WTC11 (cell line): Measurements from ENCODE around the gene NANP. TPM values are rescaled to one million over a fixed set of nuclear protein-coding genes. Genes with fewer than 3 reads are reported as not detected.

Experiments
- ATAC-seq: fragments of 200-7000 bp; cut with Tn5 transposase; 2 replicates; pipeline ENCODE4 v1.10.0; 2021; ENCODE audit warnings: mild to moderate bottlenecking, moderate library complexity
- CTCF ChIA-PET: fragments of 300-600 bp; sonication (Branson Sonifier 250); formaldehyde crosslinking; loops from one replicate; lab custom pipeline; 2021; ENCODE audit warnings: antibody characterized with exemption; lab: Charles Lee
- POLR2A ChIA-PET: fragments of 350-600 bp; sonication (Branson Sonifier 250); formaldehyde crosslinking; loops from one replicate; lab custom pipeline; 2021; ENCODE audit warnings: antibody characterized with exemption; lab: Charles Lee
- DNase-seq: peaks from one replicate; pipeline ENCODE4 v3.0.0; 2021; ENCODE audit warnings: low spot score
- H3K27ac Mint-ChIP-seq: 2 replicates; pipeline ENCODE4 v1.8.0; 2021; ENCODE audit warnings: mixed read lengths
- H3K27me3 Mint-ChIP-seq: 2 replicates; pipeline ENCODE4 v1.8.0; 2021; ENCODE audit warnings: low read depth, mild to moderate bottlenecking, moderate library complexity, mixed read lengths
- H3K36me3 Mint-ChIP-seq: 2 replicates; pipeline ENCODE4 v1.8.0; 2021; ENCODE audit warnings: mixed read lengths
- H3K4me1 Mint-ChIP-seq: 2 replicates; pipeline ENCODE4 v1.8.0; 2022; ENCODE audit warnings: mixed read lengths
- H3K4me3 Mint-ChIP-seq: 2 replicates; pipeline ENCODE4 v1.8.0; 2021; ENCODE audit warnings: mild to moderate bottlenecking, moderate library complexity, mixed read lengths
- H3K9me3 Mint-ChIP-seq: 2 replicates; pipeline ENCODE4 v1.8.0; 2021; ENCODE audit warnings: mixed read lengths
- GRHL2 ChIP-seq: fragments of 250-450 bp; sonication (Bioruptor Pico); IDR thresholded peaks from 2 replicates; pipeline ENCODE4 v1.8.0; 2022; ENCODE audit warnings: mild to moderate bottlenecking, moderate library complexity; ENCODE audit not compliant: insufficient replicate concordance, severe bottlenecking
- JUN ChIP-seq: sonication (generic); formaldehyde crosslinking; IDR thresholded peaks from 2 replicates; pipeline ENCODE4 v1.8.0; 2023; ENCODE audit warnings: mild to moderate bottlenecking, missing genetic modification reagents
- NR2C2 ChIP-seq: sonication (generic); formaldehyde crosslinking; IDR thresholded peaks from 2 replicates; pipeline ENCODE4 v1.8.0; 2022; ENCODE audit warnings: mild to moderate bottlenecking, missing genetic modification reagents
- OVOL2 ChIP-seq: fragments of 250-450 bp; sonication (Bioruptor Pico); IDR thresholded peaks from 2 replicates; pipeline ENCODE4 v1.9.0; 2021; ENCODE audit warnings: mild to moderate bottlenecking, borderline replicate concordance
- SOX15 ChIP-seq: fragments of 250-450 bp; sonication (Bioruptor Pico); IDR thresholded peaks from 2 replicates; pipeline ENCODE4 v1.9.0; 2021; ENCODE audit warnings: mild to moderate bottlenecking
- SP1 ChIP-seq: sonication (generic); formaldehyde crosslinking; conservative IDR thresholded peaks from 2 replicates; pipeline ENCODE4 v1.8.1; 2022; ENCODE audit warnings: missing genetic modification reagents
- ZNF121 ChIP-seq: sonication (generic); formaldehyde crosslinking; IDR thresholded peaks from 2 replicates; pipeline ENCODE4 v1.8.0; 2023; ENCODE audit warnings: missing genetic modification reagents
- ZNF138 ChIP-seq: sonication (generic); formaldehyde crosslinking; conservative IDR thresholded peaks from 2 replicates; pipeline ENCODE4 v1.8.1; 2022; ENCODE audit warnings: mild to moderate bottlenecking, moderate library complexity, missing genetic modification reagents
- ZNF423 ChIP-seq: fragments of 250-450 bp; sonication (Bioruptor Pico); IDR thresholded peaks from 2 replicates; pipeline ENCODE4 v2.1.2; 2022; ENCODE audit warnings: mild to moderate bottlenecking, moderate library complexity
- total RNA-seq: library from RNA; stranded (reverse); gene quantifications from 3 replicates; pipeline ENCODE4 v1.2.3, GENCODE V29; 2021
- TF ChIP-seq, protein P1 (sequence below): fragments of 250-450 bp; sonication (Bioruptor Pico); IDR thresholded peaks from 2 replicates; pipeline ENCODE4 v1.9.0; 2021; ENCODE audit warnings: mild to moderate bottlenecking, borderline replicate concordance
- TF ChIP-seq, protein P2 (sequence below): sonication (generic); formaldehyde crosslinking; IDR thresholded peaks from 2 replicates; pipeline ENCODE4 v1.8.1; 2022; ENCODE audit warnings: mild to moderate bottlenecking, moderate library complexity, missing genetic modification reagents
- TF ChIP-seq, protein P3 (sequence below): fragments of 250-450 bp; sonication (Bioruptor Pico); IDR thresholded peaks from 2 replicates; pipeline ENCODE4 v2.1.2; 2022; ENCODE audit warnings: mild to moderate bottlenecking, moderate library complexity
- TF ChIP-seq, protein P4 (sequence below): sonication (generic); formaldehyde crosslinking; IDR thresholded peaks from 2 replicates; pipeline ENCODE4 v1.8.1; 2022; ENCODE audit warnings: low read depth, mild to moderate bottlenecking, moderate library complexity, missing genetic modification reagents, borderline replicate concordance
- TF ChIP-seq, protein P5 (sequence below): sonication (generic); formaldehyde crosslinking; conservative IDR thresholded peaks from 2 replicates; pipeline ENCODE4 v1.8.1; 2023; ENCODE audit warnings: mild to moderate bottlenecking, low read depth, missing genetic modification reagents, moderate library complexity
- TF ChIP-seq, protein P6 (sequence below): sonication (generic); formaldehyde crosslinking; conservative IDR thresholded peaks from 2 replicates; pipeline ENCODE4 v1.8.1; 2022; ENCODE audit warnings: mild to moderate bottlenecking, missing genetic modification reagents
- TF ChIP-seq, protein P7 (sequence below): sonication (generic); formaldehyde crosslinking; IDR thresholded peaks from 2 replicates; pipeline ENCODE4 v1.8.1; 2023; ENCODE audit warnings: mild to moderate bottlenecking, missing genetic modification reagents, borderline replicate concordance
- TF ChIP-seq, protein P8 (sequence below): fragments of 200-600 bp; IDR thresholded peaks from 2 replicates; pipeline ENCODE4 v1.8.0; 2022; ENCODE audit warnings: antibody characterized with exemption
- TF ChIP-seq, protein P9 (sequence below): sonication (generic); formaldehyde crosslinking; IDR thresholded peaks from 2 replicates; pipeline ENCODE4 v1.8.0; 2022; ENCODE audit warnings: mild to moderate bottlenecking, missing genetic modification reagents

The NANP gene
- total RNA-seq, 1 experiment from 2014 or later, result 4.8 TPM

DNA sequence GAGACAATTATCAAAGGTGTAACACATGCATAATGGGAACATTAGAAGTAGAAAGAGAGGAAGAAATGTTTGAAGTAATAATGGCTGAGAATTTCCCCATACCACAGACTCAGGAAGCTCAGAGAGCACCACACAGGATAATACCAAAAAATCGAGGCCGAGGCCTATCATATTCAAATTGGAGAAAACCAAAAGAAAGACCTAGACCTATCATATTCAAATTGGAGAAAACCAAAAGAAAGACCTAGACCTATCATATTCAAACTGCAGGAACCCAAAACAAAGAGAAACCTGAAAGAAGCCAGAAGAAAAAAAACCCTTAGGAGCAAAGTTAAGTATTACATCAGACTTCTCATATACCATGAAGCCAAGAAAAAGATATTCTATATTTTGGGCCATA, 56.5 kb downstream of the NANP start (continued):
- TF ChIP-seq, protein P1, sequence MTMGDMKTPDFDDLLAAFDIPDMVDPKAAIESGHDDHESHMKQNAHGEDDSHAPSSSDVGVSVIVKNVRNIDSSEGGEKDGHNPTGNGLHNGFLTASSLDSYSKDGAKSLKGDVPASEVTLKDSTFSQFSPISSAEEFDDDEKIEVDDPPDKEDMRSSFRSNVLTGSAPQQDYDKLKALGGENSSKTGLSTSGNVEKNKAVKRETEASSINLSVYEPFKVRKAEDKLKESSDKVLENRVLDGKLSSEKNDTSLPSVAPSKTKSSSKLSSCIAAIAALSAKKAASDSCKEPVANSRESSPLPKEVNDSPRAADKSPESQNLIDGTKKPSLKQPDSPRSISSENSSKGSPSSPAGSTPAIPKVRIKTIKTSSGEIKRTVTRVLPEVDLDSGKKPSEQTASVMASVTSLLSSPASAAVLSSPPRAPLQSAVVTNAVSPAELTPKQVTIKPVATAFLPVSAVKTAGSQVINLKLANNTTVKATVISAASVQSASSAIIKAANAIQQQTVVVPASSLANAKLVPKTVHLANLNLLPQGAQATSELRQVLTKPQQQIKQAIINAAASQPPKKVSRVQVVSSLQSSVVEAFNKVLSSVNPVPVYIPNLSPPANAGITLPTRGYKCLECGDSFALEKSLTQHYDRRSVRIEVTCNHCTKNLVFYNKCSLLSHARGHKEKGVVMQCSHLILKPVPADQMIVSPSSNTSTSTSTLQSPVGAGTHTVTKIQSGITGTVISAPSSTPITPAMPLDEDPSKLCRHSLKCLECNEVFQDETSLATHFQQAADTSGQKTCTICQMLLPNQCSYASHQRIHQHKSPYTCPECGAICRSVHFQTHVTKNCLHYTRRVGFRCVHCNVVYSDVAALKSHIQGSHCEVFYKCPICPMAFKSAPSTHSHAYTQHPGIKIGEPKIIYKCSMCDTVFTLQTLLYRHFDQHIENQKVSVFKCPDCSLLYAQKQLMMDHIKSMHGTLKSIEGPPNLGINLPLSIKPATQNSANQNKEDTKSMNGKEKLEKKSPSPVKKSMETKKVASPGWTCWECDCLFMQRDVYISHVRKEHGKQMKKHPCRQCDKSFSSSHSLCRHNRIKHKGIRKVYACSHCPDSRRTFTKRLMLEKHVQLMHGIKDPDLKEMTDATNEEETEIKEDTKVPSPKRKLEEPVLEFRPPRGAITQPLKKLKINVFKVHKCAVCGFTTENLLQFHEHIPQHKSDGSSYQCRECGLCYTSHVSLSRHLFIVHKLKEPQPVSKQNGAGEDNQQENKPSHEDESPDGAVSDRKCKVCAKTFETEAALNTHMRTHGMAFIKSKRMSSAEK (CRISPR knock-in tag), result no peak
- TF ChIP-seq NR2C2 (CRISPR knock-in tag) (no peak), SOX15 (CRISPR knock-in tag) (no peak)
- TF ChIP-seq, protein P2, sequence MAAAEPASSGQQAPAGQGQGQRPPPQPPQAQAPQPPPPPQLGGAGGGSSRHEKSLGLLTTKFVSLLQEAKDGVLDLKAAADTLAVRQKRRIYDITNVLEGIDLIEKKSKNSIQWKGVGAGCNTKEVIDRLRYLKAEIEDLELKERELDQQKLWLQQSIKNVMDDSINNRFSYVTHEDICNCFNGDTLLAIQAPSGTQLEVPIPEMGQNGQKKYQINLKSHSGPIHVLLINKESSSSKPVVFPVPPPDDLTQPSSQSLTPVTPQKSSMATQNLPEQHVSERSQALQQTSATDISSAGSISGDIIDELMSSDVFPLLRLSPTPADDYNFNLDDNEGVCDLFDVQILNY, result no peak

DNA sequence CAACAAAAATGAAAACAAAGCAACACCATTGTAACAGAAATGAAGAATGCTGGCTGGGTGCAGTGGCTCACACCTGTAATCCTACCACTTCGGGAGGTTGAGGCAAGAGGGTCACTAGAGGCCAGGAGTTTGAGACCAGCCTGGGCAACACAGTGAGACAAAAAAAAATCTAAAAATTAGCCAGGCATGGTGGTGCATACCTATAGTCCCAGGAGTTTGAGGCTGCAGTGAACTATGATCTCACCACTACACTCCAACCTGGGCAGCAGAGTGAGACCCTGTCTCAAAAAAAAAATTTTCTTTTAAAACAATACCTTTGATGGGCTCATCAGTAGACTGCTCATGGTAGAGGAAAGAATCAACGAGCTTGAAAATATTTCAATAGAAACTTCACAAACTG, 57.0 kb downstream of the NANP start:
- H3K27me3 Mint-ChIP-seq, result no peaks in the 10 kb centered on the region
- ATAC-seq, result no peak
- ChIA-PET CTCF (interaction anchor here (1.3 kb wide), 2 partner anchors 26 to 96 kb away, joined by 3 to 4 read pairs; no protein-coding TSS in a partner anchor), POLR2A (no interaction called here)
- peaks cover 23% of the 10 kb centered on the region for H3K36me3 Mint-ChIP-seq
- H3K4me1 Mint-ChIP-seq, result peaks cover 26% of the 10 kb centered on the region
- no peak overlapping the region for H3K4me3 Mint-ChIP-seq
- DNase-seq, result no peak
- H3K9me3 Mint-ChIP-seq, result peaks cover 14% of the 10 kb centered on the region
- H3K27ac Mint-ChIP-seq, result peak overlapping the region; percentile 80
- TF ChIP-seq, protein P3, sequence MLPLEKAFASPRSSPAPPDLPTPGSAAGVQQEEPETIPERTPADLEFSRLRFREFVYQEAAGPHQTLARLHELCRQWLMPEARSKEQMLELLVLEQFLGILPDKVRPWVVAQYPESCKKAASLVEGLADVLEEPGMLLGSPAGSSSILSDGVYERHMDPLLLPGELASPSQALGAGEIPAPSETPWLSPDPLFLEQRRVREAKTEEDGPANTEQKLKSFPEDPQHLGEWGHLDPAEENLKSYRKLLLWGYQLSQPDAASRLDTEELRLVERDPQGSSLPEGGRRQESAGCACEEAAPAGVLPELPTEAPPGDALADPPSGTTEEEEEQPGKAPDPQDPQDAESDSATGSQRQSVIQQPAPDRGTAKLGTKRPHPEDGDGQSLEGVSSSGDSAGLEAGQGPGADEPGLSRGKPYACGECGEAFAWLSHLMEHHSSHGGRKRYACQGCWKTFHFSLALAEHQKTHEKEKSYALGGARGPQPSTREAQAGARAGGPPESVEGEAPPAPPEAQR, result no peak
- TF ChIP-seq ZNF121 (CRISPR knock-in tag), result no peak
- TF ChIP-seq, protein P4, sequence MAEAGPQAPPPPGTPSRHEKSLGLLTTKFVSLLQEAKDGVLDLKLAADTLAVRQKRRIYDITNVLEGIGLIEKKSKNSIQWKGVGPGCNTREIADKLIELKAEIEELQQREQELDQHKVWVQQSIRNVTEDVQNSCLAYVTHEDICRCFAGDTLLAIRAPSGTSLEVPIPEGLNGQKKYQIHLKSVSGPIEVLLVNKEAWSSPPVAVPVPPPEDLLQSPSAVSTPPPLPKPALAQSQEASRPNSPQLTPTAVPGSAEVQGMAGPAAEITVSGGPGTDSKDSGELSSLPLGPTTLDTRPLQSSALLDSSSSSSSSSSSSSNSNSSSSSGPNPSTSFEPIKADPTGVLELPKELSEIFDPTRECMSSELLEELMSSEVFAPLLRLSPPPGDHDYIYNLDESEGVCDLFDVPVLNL (CRISPR knock-in tag), result no peak
- TF ChIP-seq ZNF423, result no peak
- TF ChIP-seq, protein P5, sequence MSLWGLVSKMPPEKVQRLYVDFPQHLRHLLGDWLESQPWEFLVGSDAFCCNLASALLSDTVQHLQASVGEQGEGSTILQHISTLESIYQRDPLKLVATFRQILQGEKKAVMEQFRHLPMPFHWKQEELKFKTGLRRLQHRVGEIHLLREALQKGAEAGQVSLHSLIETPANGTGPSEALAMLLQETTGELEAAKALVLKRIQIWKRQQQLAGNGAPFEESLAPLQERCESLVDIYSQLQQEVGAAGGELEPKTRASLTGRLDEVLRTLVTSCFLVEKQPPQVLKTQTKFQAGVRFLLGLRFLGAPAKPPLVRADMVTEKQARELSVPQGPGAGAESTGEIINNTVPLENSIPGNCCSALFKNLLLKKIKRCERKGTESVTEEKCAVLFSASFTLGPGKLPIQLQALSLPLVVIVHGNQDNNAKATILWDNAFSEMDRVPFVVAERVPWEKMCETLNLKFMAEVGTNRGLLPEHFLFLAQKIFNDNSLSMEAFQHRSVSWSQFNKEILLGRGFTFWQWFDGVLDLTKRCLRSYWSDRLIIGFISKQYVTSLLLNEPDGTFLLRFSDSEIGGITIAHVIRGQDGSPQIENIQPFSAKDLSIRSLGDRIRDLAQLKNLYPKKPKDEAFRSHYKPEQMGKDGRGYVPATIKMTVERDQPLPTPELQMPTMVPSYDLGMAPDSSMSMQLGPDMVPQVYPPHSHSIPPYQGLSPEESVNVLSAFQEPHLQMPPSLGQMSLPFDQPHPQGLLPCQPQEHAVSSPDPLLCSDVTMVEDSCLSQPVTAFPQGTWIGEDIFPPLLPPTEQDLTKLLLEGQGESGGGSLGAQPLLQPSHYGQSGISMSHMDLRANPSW (CRISPR knock-in tag), result no peak
- no peak for TF ChIP-seq SOX15 (CRISPR knock-in tag)
- TF ChIP-seq SP1 (CRISPR knock-in tag), result no peak
- no peak for TF ChIP-seq GRHL2 (CRISPR knock-in tag)
- no peak for TF ChIP-seq JUN (CRISPR knock-in tag)
- TF ChIP-seq OVOL2 (CRISPR knock-in tag), result no peak
- TF ChIP-seq NR2C2 (CRISPR knock-in tag), result no peak
- TF ChIP-seq, protein P6, sequence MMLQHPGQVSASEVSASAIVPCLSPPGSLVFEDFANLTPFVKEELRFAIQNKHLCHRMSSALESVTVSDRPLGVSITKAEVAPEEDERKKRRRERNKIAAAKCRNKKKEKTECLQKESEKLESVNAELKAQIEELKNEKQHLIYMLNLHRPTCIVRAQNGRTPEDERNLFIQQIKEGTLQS (CRISPR knock-in tag), result no peak
- TF ChIP-seq, protein P7, sequence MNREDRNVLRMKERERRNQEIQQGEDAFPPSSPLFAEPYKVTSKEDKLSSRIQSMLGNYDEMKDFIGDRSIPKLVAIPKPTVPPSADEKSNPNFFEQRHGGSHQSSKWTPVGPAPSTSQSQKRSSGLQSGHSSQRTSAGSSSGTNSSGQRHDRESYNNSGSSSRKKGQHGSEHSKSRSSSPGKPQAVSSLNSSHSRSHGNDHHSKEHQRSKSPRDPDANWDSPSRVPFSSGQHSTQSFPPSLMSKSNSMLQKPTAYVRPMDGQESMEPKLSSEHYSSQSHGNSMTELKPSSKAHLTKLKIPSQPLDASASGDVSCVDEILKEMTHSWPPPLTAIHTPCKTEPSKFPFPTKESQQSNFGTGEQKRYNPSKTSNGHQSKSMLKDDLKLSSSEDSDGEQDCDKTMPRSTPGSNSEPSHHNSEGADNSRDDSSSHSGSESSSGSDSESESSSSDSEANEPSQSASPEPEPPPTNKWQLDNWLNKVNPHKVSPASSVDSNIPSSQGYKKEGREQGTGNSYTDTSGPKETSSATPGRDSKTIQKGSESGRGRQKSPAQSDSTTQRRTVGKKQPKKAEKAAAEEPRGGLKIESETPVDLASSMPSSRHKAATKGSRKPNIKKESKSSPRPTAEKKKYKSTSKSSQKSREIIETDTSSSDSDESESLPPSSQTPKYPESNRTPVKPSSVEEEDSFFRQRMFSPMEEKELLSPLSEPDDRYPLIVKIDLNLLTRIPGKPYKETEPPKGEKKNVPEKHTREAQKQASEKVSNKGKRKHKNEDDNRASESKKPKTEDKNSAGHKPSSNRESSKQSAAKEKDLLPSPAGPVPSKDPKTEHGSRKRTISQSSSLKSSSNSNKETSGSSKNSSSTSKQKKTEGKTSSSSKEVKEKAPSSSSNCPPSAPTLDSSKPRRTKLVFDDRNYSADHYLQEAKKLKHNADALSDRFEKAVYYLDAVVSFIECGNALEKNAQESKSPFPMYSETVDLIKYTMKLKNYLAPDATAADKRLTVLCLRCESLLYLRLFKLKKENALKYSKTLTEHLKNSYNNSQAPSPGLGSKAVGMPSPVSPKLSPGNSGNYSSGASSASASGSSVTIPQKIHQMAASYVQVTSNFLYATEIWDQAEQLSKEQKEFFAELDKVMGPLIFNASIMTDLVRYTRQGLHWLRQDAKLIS (CRISPR knock-in tag), result no peak
- no peak for TF ChIP-seq ZNF138 (CRISPR knock-in tag)
- TF ChIP-seq, protein P8, sequence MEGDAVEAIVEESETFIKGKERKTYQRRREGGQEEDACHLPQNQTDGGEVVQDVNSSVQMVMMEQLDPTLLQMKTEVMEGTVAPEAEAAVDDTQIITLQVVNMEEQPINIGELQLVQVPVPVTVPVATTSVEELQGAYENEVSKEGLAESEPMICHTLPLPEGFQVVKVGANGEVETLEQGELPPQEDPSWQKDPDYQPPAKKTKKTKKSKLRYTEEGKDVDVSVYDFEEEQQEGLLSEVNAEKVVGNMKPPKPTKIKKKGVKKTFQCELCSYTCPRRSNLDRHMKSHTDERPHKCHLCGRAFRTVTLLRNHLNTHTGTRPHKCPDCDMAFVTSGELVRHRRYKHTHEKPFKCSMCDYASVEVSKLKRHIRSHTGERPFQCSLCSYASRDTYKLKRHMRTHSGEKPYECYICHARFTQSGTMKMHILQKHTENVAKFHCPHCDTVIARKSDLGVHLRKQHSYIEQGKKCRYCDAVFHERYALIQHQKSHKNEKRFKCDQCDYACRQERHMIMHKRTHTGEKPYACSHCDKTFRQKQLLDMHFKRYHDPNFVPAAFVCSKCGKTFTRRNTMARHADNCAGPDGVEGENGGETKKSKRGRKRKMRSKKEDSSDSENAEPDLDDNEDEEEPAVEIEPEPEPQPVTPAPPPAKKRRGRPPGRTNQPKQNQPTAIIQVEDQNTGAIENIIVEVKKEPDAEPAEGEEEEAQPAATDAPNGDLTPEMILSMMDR, result no peak
- TF ChIP-seq, protein P9, sequence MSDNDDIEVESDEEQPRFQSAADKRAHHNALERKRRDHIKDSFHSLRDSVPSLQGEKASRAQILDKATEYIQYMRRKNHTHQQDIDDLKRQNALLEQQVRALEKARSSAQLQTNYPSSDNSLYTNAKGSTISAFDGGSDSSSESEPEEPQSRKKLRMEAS (CRISPR knock-in tag), result no peak
